HCT116 (cell line): ENCODE measurements around the gene C15orf61. TPM values are rescaled to one million over a fixed set of nuclear protein-coding genes. Genes with fewer than 3 reads are reported as not detected.

Experiments
- ATAC-seq: fragments of 200-7000 bp; cut with Tn5 transposase; 2 replicates; pipeline ENCODE4 v1.9.1; 2020; ENCODE audit warnings: mild to moderate bottlenecking, moderate library complexity
- BruUV-seq: library from RNA; stranded (reverse); fragments of 400-500 nt; replicated peaks from 2 replicates; lab custom pipeline; 2021; lab: Mats Ljungman, UMichigan
- CTCF ChIA-PET: fragments of 300-600 bp; sonication (Branson Sonifier 250); formaldehyde crosslinking; loops from one replicate; lab custom pipeline; 2021; ENCODE audit warnings: antibody characterized with exemption; lab: Charles Lee
- POLR2A ChIA-PET: fragments of 300-600, 350-600 bp; sonication (Branson Sonifier 250); formaldehyde crosslinking; loops from one replicate; lab custom pipeline; 2021; ENCODE audit warnings: antibody characterized with exemption; lab: Charles Lee
- RAD21 ChIA-PET, 2 experiments: fragments of 300-600 bp; sonication (Branson Sonifier 250); formaldehyde crosslinking; loops; one replicate each; lab custom pipeline; 2023; ENCODE audit warnings: low total read pairs in 2 of 2; ENCODE audit not compliant: uncharacterized antibody in 2 of 2, unreplicated experiment in 2 of 2, low non-redundant PET in 1 of 2; lab: Charles Lee
- DNase-seq: peaks from one replicate; pipeline ENCODE4 v3.0.0-alpha.2; 2010; ENCODE audit warnings: low read depth, low spot score
- H2AFZ ChIP-seq: fragments of 200-600 bp; shearing (Covaris generic), sonication (generic); 2 replicates; pipeline ENCODE4 v1.6.1; 2017; ENCODE audit warnings: low read depth, mixed run types, mixed read lengths, antibody characterized with exemption, low read length; ENCODE audit not compliant: poor library complexity, severe bottlenecking
- H3K27ac ChIP-seq: 2 replicates; pipeline ENCODE4 v1.5.1; 2012; ENCODE audit warnings: low read depth, low read length
- H3K27me3 ChIP-seq: fragments of 200-600 bp; sonication (generic); 2 replicates; pipeline ENCODE4 v1.6.1; 2016; ENCODE audit warnings: mixed run types, low read length, mixed read lengths; ENCODE audit not compliant: insufficient read depth
- H3K36me3 ChIP-seq, 2 experiments: fragments of 200-500 bp in 1 of 2; fragments of 200-600 bp in 1 of 2; sonication (Bioruptor generic) in 1 of 2; sonication (generic) in 1 of 2; 2 replicates each; pipeline versions ENCODE4 v1.5.1 to v1.6.1; 2014 to 2016; ENCODE audit warnings: low read length in 2 of 2, inconsistent platforms in 1 of 2, mixed read lengths in 1 of 2, mixed run types in 1 of 2; ENCODE audit not compliant: insufficient read depth in 2 of 2, control insufficient read depth in 1 of 2
- H3K4me1 ChIP-seq, 2 experiments: fragments of 200-600 bp in 1 of 2; sonication (generic) in 1 of 2; 2 replicates each; pipeline versions ENCODE4 v1.5.1 to v1.6.1; 2012 to 2017; ENCODE audit warnings: low read length in 2 of 2, inconsistent platforms in 1 of 2, mild to moderate bottlenecking in 1 of 2, mixed read lengths in 1 of 2, mixed run types in 1 of 2, moderate library complexity in 1 of 2; ENCODE audit not compliant: insufficient read depth in 2 of 2, control insufficient read depth in 1 of 2
- H3K4me2 ChIP-seq: fragments of 200-600 bp; sonication (generic); 2 replicates; pipeline ENCODE4 v1.6.1; 2017; ENCODE audit warnings: mixed run types, low read length, mixed read lengths
- H3K4me3 ChIP-seq, 2 experiments: fragments of 200-600 bp in 1 of 2; sonication (generic) in 1 of 2; replicated peaks in 1 of 2; 2 replicates each; pipeline ENCODE4 v1.5.1; 2011 to 2016; ENCODE audit warnings: low read length in 2 of 2, control low read depth in 1 of 2, low read depth in 1 of 2, mild to moderate bottlenecking in 1 of 2, mixed read lengths in 1 of 2, mixed run types in 1 of 2
- H3K79me2 ChIP-seq: fragments of 200-600 bp; sonication (generic); 2 replicates; pipeline ENCODE4 v1.6.1; 2017; ENCODE audit warnings: mild to moderate bottlenecking, mixed run types, low read length, moderate library complexity, mixed read lengths; ENCODE audit not compliant: insufficient read depth
- H3K9ac ChIP-seq: fragments of 200-600 bp; sonication (generic); 2 replicates; pipeline ENCODE4 v1.6.1; 2016; ENCODE audit warnings: low read length, mixed read lengths
- H3K9me2 ChIP-seq: fragments of 200-600 bp; sonication (generic), shearing (Covaris generic); 2 replicates; pipeline ENCODE4 v1.6.1; 2017; ENCODE audit warnings: mixed run types, mild to moderate bottlenecking, moderate library complexity; ENCODE audit not compliant: insufficient read depth
- H3K9me3 ChIP-seq, 2 experiments: fragments of 200-500 bp in 1 of 2; fragments of 200-600 bp in 1 of 2; sonication (Bioruptor generic) in 1 of 2; sonication (generic) in 1 of 2; 2 replicates each; pipeline ENCODE4 v1.6.1; 2014 to 2017; ENCODE audit warnings: low read length in 2 of 2, mixed read lengths in 2 of 2, inconsistent platforms in 1 of 2, low read depth in 1 of 2, mild to moderate bottlenecking in 1 of 2, mixed run types in 1 of 2, moderate library complexity in 1 of 2; ENCODE audit not compliant: control insufficient read depth in 1 of 2, insufficient read depth in 1 of 2
- H4K20me1 ChIP-seq: fragments of 200-600 bp; sonication (generic), shearing (Covaris generic); 2 replicates; pipeline ENCODE4 v1.6.1; 2017; ENCODE audit warnings: mixed run types, mild to moderate bottlenecking, moderate library complexity; ENCODE audit not compliant: insufficient read depth
- CBX3 ChIP-seq: IDR thresholded peaks from 2 replicates; pipeline ENCODE4 v1.6.1; 2012; ENCODE audit warnings: low read depth
- CEBPB ChIP-seq: IDR thresholded peaks from 2 replicates; pipeline ENCODE4 v1.6.1; 2012; ENCODE audit warnings: low read depth
- CTCF ChIP-seq, 3 experiments: fragments of 200-600 bp in 1 of 3; sonication (generic) in 1 of 3; IDR thresholded peaks in 2 of 3; conservative IDR thresholded peaks in 1 of 3; 2 replicates each; pipeline ENCODE4 v1.5.1; 2012 to 2017; ENCODE audit warnings: low read depth in 2 of 3, low read length in 2 of 3, antibody characterized with exemption in 1 of 3, borderline replicate concordance in 1 of 3, control low read depth in 1 of 3, mild to moderate bottlenecking in 1 of 3, mixed read lengths in 1 of 3, mixed run types in 1 of 3, moderate library complexity in 1 of 3; ENCODE audit not compliant: insufficient read depth in 1 of 3
- EGR1 ChIP-seq: IDR thresholded peaks from 2 replicates; pipeline ENCODE4 v1.6.1; 2012; ENCODE audit warnings: low read depth
- ELF1 ChIP-seq: IDR thresholded peaks from 2 replicates; pipeline ENCODE4 v1.6.1; 2012; ENCODE audit warnings: low read depth, borderline replicate concordance
- EZH2 ChIP-seq: fragments of 200-600 bp; sonication (generic); IDR thresholded peaks from 2 replicates; pipeline ENCODE4 v1.6.1; 2017; ENCODE audit warnings: antibody characterized with exemption, mixed run types
- EZH2phosphoT487 ChIP-seq: fragments of 200-600 bp; IDR thresholded peaks from 2 replicates; pipeline ENCODE4 v1.6.1; 2018; ENCODE audit warnings: antibody characterized with exemption, borderline replicate concordance
- FOSL1 ChIP-seq: IDR thresholded peaks from 2 replicates; pipeline ENCODE4 v1.6.1; 2012; ENCODE audit warnings: low read depth
- MAX ChIP-seq: IDR thresholded peaks from 2 replicates; pipeline ENCODE4 v1.6.1; 2012
- POLR2A ChIP-seq: IDR thresholded peaks from 2 replicates; pipeline ENCODE4 v1.7.0; 2011; ENCODE audit warnings: borderline replicate concordance; ENCODE audit not compliant: insufficient read depth, insufficient read length; ENCODE audit errors: extremely low read depth
- RAD21 ChIP-seq: IDR thresholded peaks from 2 replicates; pipeline ENCODE4 v1.6.1; 2012; ENCODE audit warnings: low read depth, mild to moderate bottlenecking
- REST ChIP-seq: IDR thresholded peaks from 2 replicates; pipeline ENCODE4 v1.6.1; 2012; ENCODE audit warnings: low read depth
- SIN3A ChIP-seq: IDR thresholded peaks from 2 replicates; pipeline ENCODE4 v1.6.1; 2012; ENCODE audit warnings: low read depth
- SP1 ChIP-seq: IDR thresholded peaks from 2 replicates; pipeline ENCODE4 v1.6.1; 2012; ENCODE audit warnings: low read depth
- SRF ChIP-seq: IDR thresholded peaks from 2 replicates; pipeline ENCODE4 v1.6.1; 2012; ENCODE audit warnings: low read depth
- TCF7L2 ChIP-seq: IDR thresholded peaks from 2 replicates; pipeline ENCODE4 v1.7.0; 2011; ENCODE audit warnings: borderline replicate concordance, inconsistent platforms; ENCODE audit not compliant: insufficient read depth, insufficient read length; ENCODE audit errors: extremely low read depth
- ZBTB33 ChIP-seq: IDR thresholded peaks from 2 replicates; pipeline ENCODE4 v1.6.1; 2011; ENCODE audit warnings: mild to moderate bottlenecking, low read length, moderate library complexity; ENCODE audit not compliant: insufficient replicate concordance; ENCODE audit errors: extremely low read depth
- ZFX ChIP-seq: fragments of 450-650 bp; IDR thresholded peaks from 2 replicates; pipeline ENCODE4 v1.6.1; 2017
- intact Hi-C: fragments of 100-400 bp; cut with micrococcal nuclease; formaldehyde crosslinking; loops from 2 replicates; pipeline ENCODE4 v1.10.0; 2022
- total RNA-seq: library from RNA; stranded (reverse); gene quantifications from one replicate; pipeline ENCODE4 v1.2.1, GENCODE V29; 2021; ENCODE audit not compliant: unreplicated experiment

The C15orf61 gene
- total RNA-seq, 1 experiment from 2014 or later: 9.9 TPM

GRCh38 chr15:67501177-67501835 lies 19.6 kb upstream of the C15orf61 start (continued):
- no peak for TF ChIP-seq ZBTB33
- TF ChIP-seq ZFX: no peak
- TF ChIP-seq EGR1: no peak
- peak; percentile 52 for TF ChIP-seq RAD21
- no peak for TF ChIP-seq SRF

- ChIA-PET RAD21 (no interaction called here), CTCF (interaction anchor here (1.4 to 1.6 kb wide), 2 partner anchors 330 to 651 kb away, joined by 3 to 4 read pairs; no protein-coding TSS in a partner anchor), POLR2A (no interaction called here)
- no peaks in the 10 kb centered on the region for H3K9me2 ChIP-seq
- H3K27ac ChIP-seq: no peak overlapping the region
- no peaks in the 10 kb centered on the region for H3K27me3 ChIP-seq
- H4K20me1 ChIP-seq: no peaks in the 10 kb centered on the region
- DNase-seq: no peak
- no peaks in the 10 kb centered on the region for H3K9me3 ChIP-seq
- H3K4me3 ChIP-seq: no peak overlapping the region
- H3K79me2 ChIP-seq: no peaks in the 10 kb centered on the region
- BruUV-seq: no TSS peak
- no peak overlapping the region for H3K9ac ChIP-seq
- H2AFZ ChIP-seq: no peak overlapping the region
- H3K4me2 ChIP-seq: no peak overlapping the region
- no peaks in the 10 kb centered on the region for H3K4me1 ChIP-seq
- intact Hi-C loops: no loop called here
- no peak for TF ChIP-seq MAX
- no peak for TF ChIP-seq EGR1
- no peak for TF ChIP-seq SIN3A
- no peak for TF ChIP-seq ELF1
- no peak for TF ChIP-seq TCF7L2
- TF ChIP-seq CBX3: no peak
- no peak for TF ChIP-seq RAD21
- no peak for TF ChIP-seq POLR2A
- TF ChIP-seq EZH2phosphoT487: no peak
- no peak for TF ChIP-seq EZH2
- TF ChIP-seq CEBPB: no peak
- no peak for TF ChIP-seq FOSL1
- no peak for TF ChIP-seq CTCF (IDR thresholded peaks at IDR 0.05 in 2 of 3, conservative IDR thresholded peaks at IDR 0.05 in 1 of 3; ENCODE audit: borderline replicate concordance in 1 of 3, insufficient read depth in 1 of 3, low read depth in 2 of 3, low read length in 2 of 3)
- no peak for TF ChIP-seq SP1
- no peak for TF ChIP-seq REST
- no peaks in the 10 kb centered on the region for H3K36me3 ChIP-seq
- no peak for ATAC-seq
Measured at GRCh38 chr15:67501836-67502461, 19.0 kb upstream of the C15orf61 start.
